ENCODE measurements around the gene UTRN.

Gene UTRN

GRCh38 chr6:144292372-144292771 is 7.2 kb downstream of the UTRN start:
- H3K4me2 ChIP-seq (ENCODE audit: low read depth, low read length), result no peak overlapping the region
- no peaks in the 10 kb centered on the region for H3K4me1 ChIP-seq (ENCODE audit: low read length)
- H2AFZ ChIP-seq (ENCODE audit: low read length), result no peak overlapping the region
- H3K9ac ChIP-seq (ENCODE audit: low read length), result no peak overlapping the region
- H3K27me3 ChIP-seq (replicated peaks; ENCODE audit: insufficient read depth, low read length), result no peaks in the 10 kb centered on the region
- H3F3A ChIP-seq (ENCODE audit: insufficient read depth, low read length), result no peaks in the 10 kb centered on the region
- TF ChIP-seq EZH2phosphoT487 (IDR thresholded peaks at IDR 0.05; ENCODE audit: low read length) (no peak), EZH2 (optimal IDR thresholded peaks at IDR 0.05; ENCODE audit: low read depth, low read length) (no peak)
- TF ChIP-seq, protein P1, sequence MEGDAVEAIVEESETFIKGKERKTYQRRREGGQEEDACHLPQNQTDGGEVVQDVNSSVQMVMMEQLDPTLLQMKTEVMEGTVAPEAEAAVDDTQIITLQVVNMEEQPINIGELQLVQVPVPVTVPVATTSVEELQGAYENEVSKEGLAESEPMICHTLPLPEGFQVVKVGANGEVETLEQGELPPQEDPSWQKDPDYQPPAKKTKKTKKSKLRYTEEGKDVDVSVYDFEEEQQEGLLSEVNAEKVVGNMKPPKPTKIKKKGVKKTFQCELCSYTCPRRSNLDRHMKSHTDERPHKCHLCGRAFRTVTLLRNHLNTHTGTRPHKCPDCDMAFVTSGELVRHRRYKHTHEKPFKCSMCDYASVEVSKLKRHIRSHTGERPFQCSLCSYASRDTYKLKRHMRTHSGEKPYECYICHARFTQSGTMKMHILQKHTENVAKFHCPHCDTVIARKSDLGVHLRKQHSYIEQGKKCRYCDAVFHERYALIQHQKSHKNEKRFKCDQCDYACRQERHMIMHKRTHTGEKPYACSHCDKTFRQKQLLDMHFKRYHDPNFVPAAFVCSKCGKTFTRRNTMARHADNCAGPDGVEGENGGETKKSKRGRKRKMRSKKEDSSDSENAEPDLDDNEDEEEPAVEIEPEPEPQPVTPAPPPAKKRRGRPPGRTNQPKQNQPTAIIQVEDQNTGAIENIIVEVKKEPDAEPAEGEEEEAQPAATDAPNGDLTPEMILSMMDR (IDR thresholded peaks at IDR 0.05; ENCODE audit: low read length), result no peak
- no peak for DNase-seq
- H3K9me3 ChIP-seq (replicated peaks; ENCODE audit: insufficient read depth, low read length), result no peaks in the 10 kb centered on the region
- H3K4me3 ChIP-seq (ENCODE audit: low read length), result no peak overlapping the region
- H3K9me2 ChIP-seq (replicated peaks; ENCODE audit: insufficient read depth, low read length), result no peaks in the 10 kb centered on the region
- H3K36me3 ChIP-seq (replicated peaks; ENCODE audit: insufficient read depth, low read length), result no peaks in the 10 kb centered on the region
- no peak overlapping the region for H3K27ac ChIP-seq (ENCODE audit: low read length)
- H4K20me1 ChIP-seq (ENCODE audit: insufficient read depth, low read length), result no peaks in the 10 kb centered on the region
- no peaks in the 10 kb centered on the region for H3K79me2 ChIP-seq (ENCODE audit: low read length)

DNA sequence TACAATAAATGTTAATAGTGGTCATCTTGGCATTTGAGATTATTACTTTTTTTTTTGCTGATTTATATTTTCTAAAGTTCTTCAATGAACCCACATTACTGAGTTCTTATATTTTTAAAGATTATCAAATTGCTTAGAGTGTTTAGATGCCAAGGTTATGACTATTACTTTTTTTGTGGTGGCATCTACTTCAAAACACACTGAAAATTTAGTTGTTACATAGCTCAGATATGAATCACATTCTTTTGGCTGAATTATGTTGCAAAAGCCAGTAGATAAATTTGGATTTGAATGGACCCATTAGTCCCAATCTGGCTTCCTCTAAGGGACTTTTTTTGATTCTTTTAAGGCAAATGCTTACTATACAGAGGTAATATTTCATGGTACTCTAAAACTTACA is 8.9 kb downstream of the UTRN start:
- DNase-seq, result no peak
- Histone ChIP-seq H3K4me3 (ENCODE audit: low read length) (no peak overlapping the region), H3K9ac (ENCODE audit: low read length) (no peak overlapping the region), H2AFZ (ENCODE audit: low read length) (no peak overlapping the region), H3K27me3 (replicated peaks; ENCODE audit: insufficient read depth, low read length) (no peaks in the 10 kb centered on the region), H3K36me3 (replicated peaks; ENCODE audit: insufficient read depth, low read length) (no peaks in the 10 kb centered on the region), H4K20me1 (ENCODE audit: insufficient read depth, low read length) (no peaks in the 10 kb centered on the region), H3K9me2 (replicated peaks; ENCODE audit: insufficient read depth, low read length) (no peaks in the 10 kb centered on the region), H3K79me2 (ENCODE audit: low read length) (no peaks in the 10 kb centered on the region), H3K4me2 (ENCODE audit: low read depth, low read length) (no peak overlapping the region), H3K4me1 (ENCODE audit: low read length) (no peaks in the 10 kb centered on the region), H3F3A (ENCODE audit: insufficient read depth, low read length) (no peaks in the 10 kb centered on the region), H3K27ac (ENCODE audit: low read length) (no peak overlapping the region), H3K9me3 (replicated peaks; ENCODE audit: insufficient read depth, low read length) (no peaks in the 10 kb centered on the region)
- TF ChIP-seq EZH2 (optimal IDR thresholded peaks at IDR 0.05; ENCODE audit: low read depth, low read length) (no peak), EZH2phosphoT487 (IDR thresholded peaks at IDR 0.05; ENCODE audit: low read length) (no peak)
- TF ChIP-seq, protein P1 (IDR thresholded peaks at IDR 0.05; ENCODE audit: low read length), result no peak

GRCh38 chr6:144295211-144295610 is 10.1 kb downstream of the UTRN start:
- Histone ChIP-seq H3K36me3 (replicated peaks; ENCODE audit: insufficient read depth, low read length) (no peaks in the 10 kb centered on the region), H3F3A (ENCODE audit: insufficient read depth, low read length) (no peaks in the 10 kb centered on the region), H3K4me1 (ENCODE audit: low read length) (no peaks in the 10 kb centered on the region), H3K9me2 (replicated peaks; ENCODE audit: insufficient read depth, low read length) (no peaks in the 10 kb centered on the region), H2AFZ (ENCODE audit: low read length) (no peak overlapping the region), H3K9ac (ENCODE audit: low read length) (no peak overlapping the region), H3K4me3 (ENCODE audit: low read length) (no peak overlapping the region), H3K79me2 (ENCODE audit: low read length) (no peaks in the 10 kb centered on the region), H3K9me3 (replicated peaks; ENCODE audit: insufficient read depth, low read length) (no peaks in the 10 kb centered on the region), H3K27me3 (replicated peaks; ENCODE audit: insufficient read depth, low read length) (no peaks in the 10 kb centered on the region), H3K4me2 (ENCODE audit: low read depth, low read length) (no peak overlapping the region), H3K27ac (ENCODE audit: low read length) (no peak overlapping the region), H4K20me1 (ENCODE audit: insufficient read depth, low read length) (no peaks in the 10 kb centered on the region)
- DNase-seq, result no peak
- no peak for TF ChIP-seq EZH2phosphoT487 (IDR thresholded peaks at IDR 0.05; ENCODE audit: low read length)
- TF ChIP-seq, protein P1 (IDR thresholded peaks at IDR 0.05; ENCODE audit: low read length), result no peak
- no peak for TF ChIP-seq EZH2 (optimal IDR thresholded peaks at IDR 0.05; ENCODE audit: low read depth, low read length)
